HepG2 (cell line): Measurements from ENCODE around the gene DDAH1. TPM values are rescaled to one million over a fixed set of nuclear protein-coding genes. Genes with fewer than 3 reads are reported as not detected.

ENCODE experiments used
- ATAC-seq: fragments of 200-7000 bp; cut with Tn5 transposase; 3 replicates; pipeline ENCODE4 v1.9.1; 2020; ENCODE audit warnings: mild to moderate bottlenecking, moderate library complexity
- BruUV-seq: library from RNA; stranded (reverse); fragments of 400-500 nt; replicated peaks from 2 replicates; lab custom pipeline; 2021; lab: Mats Ljungman, UMichigan
- CTCF ChIA-PET: fragments of 300-600 bp; formaldehyde crosslinking; extraction: SDS; loops from one replicate; lab custom pipeline; 2021; ENCODE audit warnings: low total read pairs, inconsistent platforms, low intra/inter-chr PET ratio; lab: Yijun Ruan, JAX
- POLR2A ChIA-PET: fragments of 350-600 bp; sonication (Branson Sonifier 250); formaldehyde crosslinking; loops from one replicate; lab custom pipeline; 2020; ENCODE audit warnings: antibody characterized with exemption, inconsistent platforms; lab: Yijun Ruan, JAX
- DNase-seq: peaks from one replicate; pipeline ENCODE4 v3.0.0-alpha.2; 2015; ENCODE audit warnings: low spot score
- FAIRE-seq: peaks from 3 replicates; lab custom pipeline; 2011; peaks lifted over from hg19 to GRCh38; lab: Jason Lieb, UNC
- H2AFZ ChIP-seq: one replicate; pipeline ENCODE4 v1.6.1; 2011; ENCODE audit warnings: low read length, inconsistent platforms
- H3K27ac ChIP-seq: fragments of 300-600 bp; 3 replicates; pipeline ENCODE4 v1.8.0; 2011; ENCODE audit warnings: mixed run types, mild to moderate bottlenecking, mixed read lengths, low read length, inconsistent platforms; ENCODE audit not compliant: insufficient read depth; ENCODE audit errors: extremely low read length
- H3K27me3 ChIP-seq, 2 experiments: fragments of 200-600 bp in 1 of 2; 2 replicates in 1 of 2; 3 replicates in 1 of 2; pipeline versions ENCODE4 v1.6.0 to v1.8.0; 2011; ENCODE audit warnings: low read length in 2 of 2, mild to moderate bottlenecking in 2 of 2, moderate library complexity in 2 of 2, inconsistent platforms in 1 of 2; ENCODE audit not compliant: insufficient read depth in 2 of 2, control insufficient read depth in 1 of 2
- H3K36me3 ChIP-seq, 2 experiments: fragments of 200-600 bp in 1 of 2; replicated peaks in 1 of 2; 2 replicates in 1 of 2; 3 replicates in 1 of 2; pipeline versions ENCODE4 v1.5.1 to v1.8.0; 2011; ENCODE audit warnings: low read length in 2 of 2, inconsistent platforms in 1 of 2; ENCODE audit not compliant: insufficient read depth in 2 of 2, control insufficient read depth in 1 of 2
- H3K4me1 ChIP-seq: 2 replicates; pipeline ENCODE4 v1.5.1; 2012; ENCODE audit warnings: low read length, inconsistent platforms; ENCODE audit not compliant: insufficient read depth
- H3K4me2 ChIP-seq: 2 replicates; pipeline ENCODE4 v1.6.0; 2011; ENCODE audit warnings: low read depth, low read length, inconsistent platforms
- H3K4me3 ChIP-seq, 3 experiments: fragments of 200-600 bp in 1 of 3; sonication (generic), shearing (Covaris generic) in 1 of 3; replicated peaks in 1 of 3; 2 replicates each; pipeline ENCODE4 v1.5.1; 2011 to 2016; ENCODE audit warnings: low read length in 3 of 3, inconsistent platforms in 2 of 3, low read depth in 2 of 3, mild to moderate bottlenecking in 2 of 3, control low read depth in 1 of 3, mixed read lengths in 1 of 3; ENCODE audit not compliant: insufficient read depth in 1 of 3
- H3K79me2 ChIP-seq: one replicate; pipeline ENCODE4 v1.6.1; 2011; ENCODE audit warnings: low read length, inconsistent platforms; ENCODE audit not compliant: insufficient read depth
- H3K9ac ChIP-seq: 2 replicates; pipeline ENCODE4 v1.6.0; 2011; ENCODE audit warnings: mild to moderate bottlenecking, low read depth, low read length, inconsistent platforms; ENCODE audit not compliant: insufficient read depth
- H3K9me3 ChIP-seq: 2 replicates; pipeline ENCODE4 v1.5.1; 2012; ENCODE audit warnings: mild to moderate bottlenecking, low read length
- H4K20me1 ChIP-seq: 2 replicates; pipeline ENCODE4 v1.6.0; 2011; ENCODE audit warnings: inconsistent platforms, mild to moderate bottlenecking, low read length, moderate library complexity; ENCODE audit not compliant: insufficient read depth
- CEBPB ChIP-seq: IDR thresholded peaks from 2 replicates; pipeline ENCODE4 v1.6.1; 2011; ENCODE audit warnings: low read depth, low read length, improper control_type of control experiment, borderline replicate concordance
- POLR2G ChIP-seq: fragments of 200-400 bp; formaldehyde crosslinking; IDR thresholded peaks from 2 replicates; pipeline ENCODE4 v1.6.1; 2018; ENCODE audit warnings: mild to moderate bottlenecking, low read depth, low read length, moderate library complexity
- REST ChIP-seq, 2 experiments: IDR thresholded peaks; 2 replicates each; pipeline ENCODE4 v1.6.1; 2011 to 2012; ENCODE audit warnings: low read length in 2 of 2, borderline replicate concordance in 1 of 2, low read depth in 1 of 2, mild to moderate bottlenecking in 1 of 2, moderate library complexity in 1 of 2
- SAP130 ChIP-seq: IDR thresholded peaks from 2 replicates; pipeline ENCODE4 v1.6.1; 2016; ENCODE audit warnings: low read depth
- SMARCC2 ChIP-seq: fragments of 450-650 bp; IDR thresholded peaks from 2 replicates; pipeline ENCODE4 v1.6.1; 2017; ENCODE audit warnings: antibody characterized with exemption, mild to moderate bottlenecking
- SP4 ChIP-seq: sonication (generic); formaldehyde crosslinking; IDR thresholded peaks from 2 replicates; pipeline ENCODE4 v1.8.1; 2023; ENCODE audit warnings: mild to moderate bottlenecking, missing genetic modification reagents
- TRIM24 ChIP-seq: sonication (generic); formaldehyde crosslinking; IDR thresholded peaks from 2 replicates; pipeline ENCODE4 v1.8.0; 2022; ENCODE audit warnings: mild to moderate bottlenecking, missing genetic modification reagents
- ZBTB20 ChIP-seq: sonication (generic); formaldehyde crosslinking; IDR thresholded peaks from 2 replicates; pipeline ENCODE4 v1.8.1; 2023; ENCODE audit warnings: missing genetic modification reagents, low read depth, mild to moderate bottlenecking, borderline replicate concordance
- ZBTB21 ChIP-seq: sonication (generic); formaldehyde crosslinking; IDR thresholded peaks from 2 replicates; pipeline ENCODE4 v1.4.0; 2020; ENCODE audit warnings: missing genetic modification reagents
- ZFP82 ChIP-seq: sonication (generic); formaldehyde crosslinking; IDR thresholded peaks from 2 replicates; pipeline ENCODE4 v1.5.1; 2020; ENCODE audit warnings: mild to moderate bottlenecking, missing genetic modification reagents, borderline replicate concordance
- ZMAT5 ChIP-seq: sonication (generic); formaldehyde crosslinking; IDR thresholded peaks from 2 replicates; pipeline ENCODE4 v1.5.0; 2020; ENCODE audit warnings: mild to moderate bottlenecking, low read depth, missing genetic modification reagents, borderline replicate concordance
- ZNF251 ChIP-seq: sonication (generic); formaldehyde crosslinking; IDR thresholded peaks from 2 replicates; pipeline ENCODE4 v1.9.0; 2021; ENCODE audit warnings: mild to moderate bottlenecking, missing genetic modification reagents
- ZNF33A ChIP-seq: sonication (generic); formaldehyde crosslinking; IDR thresholded peaks from 2 replicates; pipeline ENCODE4 v1.5.1; 2020; ENCODE audit warnings: missing genetic modification reagents, mild to moderate bottlenecking, moderate library complexity, borderline replicate concordance
- ZNF563 ChIP-seq: sonication (generic); formaldehyde crosslinking; IDR thresholded peaks from 2 replicates; pipeline ENCODE4 v1.8.0; 2022; ENCODE audit warnings: mild to moderate bottlenecking, moderate library complexity, missing genetic modification reagents
- ZNF678 ChIP-seq: sonication (generic); formaldehyde crosslinking; IDR thresholded peaks from 2 replicates; pipeline ENCODE4 v1.4.0; 2020; ENCODE audit warnings: mild to moderate bottlenecking, missing genetic modification reagents
- WGBS: methylation state at CpG from one replicate; pipeline ENCODE4 v1.1.6; 2017; ENCODE audit warnings: low lambda C conversion rate; 5-methylcytosine and 5-hydroxymethylcytosine counted together
- in situ Hi-C: cut with HindIII; loops from 2 replicates; pipeline ENCODE4 v1.10.0; 2017; ENCODE audit warnings: low pct_unique_long_range_greater_than_20kb; ENCODE audit not compliant: extremely low pct_ligation_motif_present
- intact Hi-C: fragments of 100-400 bp; cut with micrococcal nuclease; formaldehyde crosslinking; loops from one replicate; pipeline ENCODE4 v1.10.0; 2022; ENCODE audit not compliant: unreplicated experiment
- polyA plus RNA-seq, 8 experiments: library from polyadenylated mRNA; depleted of rRNA in 3 of 8; stranded (reverse) in 7 of 8; unstranded in 1 of 8; fragments of >200 nt; fragmentation: Illumina TruSeq in 4 of 8; extraction: Trizol in 4 of 8; gene quantifications; 2 replicates each; pipeline versions ENCODE4 v1.2.1 to v1.2.3, GENCODE V29; 2011 to 2016; ENCODE audit warnings: low read depth in 4 of 8, missing spikeins in 1 of 8, mixed read lengths in 1 of 8; ENCODE audit not compliant: insufficient read depth in 1 of 8
- total RNA-seq, 5 experiments: library from RNA; depleted of rRNA; stranded (reverse); fragments of >200 nt; fragmentation: Illumina TruSeq; extraction: Trizol; gene quantifications; 2 replicates each; pipeline ENCODE4 v1.2.3, GENCODE V29; 2016; ENCODE audit warnings: low read depth in 1 of 5

The DDAH1 gene
- total and polyA plus RNA-seq, 2 of the 13 experiments (the other 11 are each of a cell fraction or from before 2014, with no cell fraction given) = 39.7 to 64.4 TPM

GRCh38 chr1:85473390-85473789 lies 8.4 kb upstream of the DDAH1 start:
- H3K4me3 ChIP-seq = no peak overlapping the region
- TF ChIP-seq TRIM24 (CRISPR knock-in tag) (no peak), CEBPB (peak; percentile 76), SP4 (no peak)
- H3K9ac ChIP-seq = no peak overlapping the region
- H4K20me1 ChIP-seq = no peaks in the 10 kb centered on the region
- WGBS = 45% methylated on average over 6 of the region's 6 CpGs
- intact Hi-C loops = no loop called here
- BruUV-seq = no TSS peak
- POLR2A ChIA-PET = no interaction called here
- H3K4me2 ChIP-seq = no peak overlapping the region
- FAIRE-seq (no peak), DNase-seq (peak; percentile 10), ATAC-seq (no peak)
- peak overlapping the region; percentile 8 for H2AFZ ChIP-seq
- H3K27ac ChIP-seq = no peak overlapping the region
- CTCF ChIA-PET = no interaction called here
- H3K27me3 ChIP-seq = no peaks in the 10 kb centered on the region; a peak in 2 of 5 replicates
- in situ Hi-C loops = no loop called here
- H3K36me3 ChIP-seq = no peaks in the 10 kb centered on the region
- H3K79me2 ChIP-seq = no peaks in the 10 kb centered on the region
- no peaks in the 10 kb centered on the region for H3K4me1 ChIP-seq
- no peaks in the 10 kb centered on the region for H3K9me3 ChIP-seq

GRCh38 chr1:85471558-85471957 lies 6.6 kb upstream of the DDAH1 start:
- Histone ChIP-seq H3K9me3 (no peaks in the 10 kb centered on the region), H3K4me2 (no peak overlapping the region), H3K4me3 (no peak overlapping the region), H3K27ac (no peak overlapping the region), H3K4me1 (no peaks in the 10 kb centered on the region), H3K79me2 (no peaks in the 10 kb centered on the region), H3K9ac (no peak overlapping the region), H3K36me3 (no peaks in the 10 kb centered on the region), H3K27me3 (no peaks in the 10 kb centered on the region; a peak in 2 of 5 replicates), H4K20me1 (no peaks in the 10 kb centered on the region), H2AFZ (no peak overlapping the region)
- FAIRE-seq (no peak), ATAC-seq (no peak), DNase-seq (no peak)
- BruUV-seq = no TSS peak
- in situ Hi-C loops (no loop called here), intact Hi-C loops (no loop called here)
- 0% methylated on average over 1 of the region's 1 CpG for WGBS
- POLR2A ChIA-PET = no interaction called here
- CTCF ChIA-PET = no interaction called here
- no peak for TF ChIP-seq ZMAT5 (CRISPR knock-in tag)
- TF ChIP-seq SMARCC2 = no peak
- TF ChIP-seq ZNF563 (CRISPR knock-in tag) = no peak
- TF ChIP-seq ZNF33A (CRISPR knock-in tag) = no peak
- no peak for TF ChIP-seq ZNF678 (CRISPR knock-in tag)
- no peak for TF ChIP-seq ZBTB21 (CRISPR knock-in tag)
- no peak for TF ChIP-seq ZNF251 (CRISPR knock-in tag)
- no peak for TF ChIP-seq ZBTB20 (CRISPR knock-in tag)
- no peak for TF ChIP-seq POLR2G
- TF ChIP-seq REST (IDR thresholded peaks at IDR 0.05; ENCODE audit: borderline replicate concordance in 1 of 2, low read depth in 1 of 2, low read length in 2 of 2) = no peak
- no peak for TF ChIP-seq SAP130 (CRISPR knock-in tag)
- no peak for TF ChIP-seq ZFP82 (CRISPR knock-in tag)
- no peak for TF ChIP-seq TRIM24 (CRISPR knock-in tag)
